AG09309 (cell line): ENCODE data around the gene SLC35G3.
"Not testable (repeated sequence)": the region's sequence is repeated elsewhere in the genome, so short reads cannot be mapped to it uniquely, and the experiment has no call there.

Experiments used
- DNase-seq: peaks from one replicate; pipeline ENCODE4 v3.0.0-alpha.2; 2010; ENCODE audit warnings: low read depth
- H3K4me3 ChIP-seq: 2 replicates; pipeline ENCODE4 v1.5.1; 2011; ENCODE audit warnings: mild to moderate bottlenecking, low read depth, low read length, moderate library complexity; ENCODE audit not compliant: control insufficient read depth
- CTCF ChIP-seq: IDR thresholded peaks from 2 replicates; pipeline ENCODE4 v1.5.1; 2011; ENCODE audit warnings: mild to moderate bottlenecking, low read depth, low read length, inconsistent platforms; ENCODE audit not compliant: insufficient read depth, control insufficient read depth; ENCODE audit errors: missing control alignments

The SLC35G3 gene

GRCh38 chr17:35188111-35188510 is 6.1 kb downstream of the SLC35G3 start:
- no peak overlapping the region for H3K4me3 ChIP-seq
- no peak for DNase-seq
- TF ChIP-seq CTCF = no peak

GRCh38 chr17:35187481-35187880 is 6.7 kb downstream of the SLC35G3 start:
- no peak for DNase-seq
- no peak overlapping the region for H3K4me3 ChIP-seq
- no peak for TF ChIP-seq CTCF

- no peak overlapping the region for H3K4me3 ChIP-seq
- TF ChIP-seq CTCF = no peak
- no peak for DNase-seq
Observed at GRCh38 chr17:35185849-35186248, 8.3 kb downstream of the SLC35G3 start.

- no peak overlapping the region for H3K4me3 ChIP-seq
- DNase-seq = no peak
- no peak for TF ChIP-seq CTCF
Observed at GRCh38 chr17:35184274-35184673, 9.9 kb downstream of the SLC35G3 start.

GRCh38 chr17:35183332-35183731 is 10.9 kb downstream of the SLC35G3 start:
- no peak overlapping the region for H3K4me3 ChIP-seq
- no peak for DNase-seq
- no peak for TF ChIP-seq CTCF

GRCh38 chr17:35179379-35179778 is 14.8 kb downstream of the SLC35G3 start:
- H3K4me3 ChIP-seq = not testable (repeated sequence)

GRCh38 chr17:35176897-35177296 is 17.3 kb downstream of the SLC35G3 start:
- no peak for TF ChIP-seq CTCF
- H3K4me3 ChIP-seq = no peak overlapping the region
- no peak for DNase-seq

More at GRCh38 chr17:35179379-35179778, 14.8 kb downstream of the SLC35G3 start:
- DNase-seq = not testable (repeated sequence)
